AG20443 (cell line): Measurements from ENCODE around the gene CKMT1B.
"Not testable (repeated sequence)": the region's sequence is repeated elsewhere in the genome, so short reads cannot be mapped to it uniquely, and the experiment has no call there.

Experiments used
- DNase-seq: peaks from one replicate; pipeline ENCODE4 v3.0.0; 2012; ENCODE audit warnings: low spot score, mixed read lengths

The CKMT1B gene

GRCh38 chr15:43593328-43594190, at the start of gene CKMT1B:
TSS of gene CKMT1B (plus strand) at chr15:43594027. CDS start at chr15:43594219, 192 bp downstream.
- not testable (repeated sequence) for DNase-seq

- no peak for DNase-seq
Measured at GRCh38 chr15:43544266-43544665, 49.6 kb upstream of the CKMT1B start.

DNA sequence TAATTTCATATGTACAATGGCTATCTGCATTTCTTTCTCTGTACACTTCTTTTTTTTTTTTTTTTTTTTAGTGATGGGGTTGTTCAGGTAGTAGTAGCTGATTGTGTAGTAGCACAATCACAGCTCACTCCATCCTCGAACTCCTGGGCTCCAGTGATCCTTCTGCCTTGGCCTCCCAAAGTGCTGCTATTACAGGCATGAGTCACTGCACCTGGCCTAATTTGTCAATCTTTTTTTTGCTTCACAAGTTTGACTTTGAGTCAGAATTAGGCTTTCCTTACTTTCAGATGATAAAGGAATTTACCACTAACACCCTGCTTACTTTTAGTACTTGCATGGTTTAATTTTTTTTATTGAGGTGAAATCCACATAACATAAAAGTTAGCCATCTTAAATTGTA, 48.4 kb upstream of the CKMT1B start:
- DNase-seq: no peak

DNA sequence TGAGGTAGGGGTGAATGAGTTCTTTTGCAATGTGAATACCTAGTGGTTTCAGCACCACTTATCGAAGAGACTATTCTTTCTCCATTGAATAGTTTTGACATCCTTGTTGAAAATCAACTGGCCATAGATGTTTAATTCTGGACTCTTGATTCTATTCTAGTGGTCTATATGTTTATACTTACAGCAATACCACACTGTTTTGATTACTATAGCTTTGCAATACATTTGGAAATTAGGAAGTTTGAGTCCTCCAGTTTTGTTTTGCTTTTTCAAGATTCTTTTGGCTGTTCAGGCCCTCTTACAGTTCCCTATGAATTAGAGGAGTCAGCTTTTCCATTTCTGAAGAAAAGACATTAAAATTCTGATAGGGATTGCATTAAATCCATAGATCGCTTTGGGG, 46.3 kb upstream of the CKMT1B start:
- DNase-seq: no peak

DNA sequence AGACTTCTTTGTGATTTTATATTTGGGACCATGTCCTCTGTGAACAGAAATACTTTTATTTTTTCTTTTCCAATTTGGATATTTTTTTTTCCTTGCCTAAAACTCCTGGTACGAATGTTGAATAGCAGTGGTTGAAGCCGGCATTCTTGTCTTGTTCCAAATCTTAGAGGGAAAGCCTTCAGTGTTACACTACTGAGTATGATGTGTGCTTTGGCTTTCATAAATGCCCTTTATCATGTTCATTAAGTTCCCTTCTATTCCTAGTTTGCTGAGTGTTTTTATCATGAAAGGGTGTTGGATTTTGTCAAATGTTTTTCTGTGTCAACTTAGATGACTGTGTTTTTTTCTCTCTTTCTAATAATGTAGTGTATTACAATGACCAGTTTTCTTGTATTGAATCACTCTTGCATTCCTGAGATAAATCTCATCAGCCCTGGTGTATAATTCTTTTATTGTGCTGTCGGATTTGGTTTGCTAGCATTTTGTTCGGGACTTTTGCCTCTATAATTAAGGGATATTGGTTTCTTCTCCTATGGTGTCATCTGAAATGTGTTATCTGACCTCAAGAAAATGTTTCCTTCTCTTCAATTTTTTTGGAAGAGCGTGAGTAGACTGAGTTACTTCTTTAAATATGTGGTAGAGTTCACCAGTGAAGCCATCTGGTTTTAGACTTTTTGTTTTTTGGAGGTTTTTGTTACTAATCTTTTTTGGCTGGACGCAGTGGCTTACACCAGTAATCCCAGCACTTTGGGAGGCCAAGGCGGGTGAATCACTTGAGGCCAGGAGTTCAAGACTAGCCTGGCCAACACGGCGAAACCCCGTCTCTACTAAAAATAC, 43.1 kb upstream of the CKMT1B start:
- peak; percentile 48 for DNase-seq

- no peak for DNase-seq
Measured at GRCh38 chr15:43552256-43552655, 41.6 kb upstream of the CKMT1B start.

DNA sequence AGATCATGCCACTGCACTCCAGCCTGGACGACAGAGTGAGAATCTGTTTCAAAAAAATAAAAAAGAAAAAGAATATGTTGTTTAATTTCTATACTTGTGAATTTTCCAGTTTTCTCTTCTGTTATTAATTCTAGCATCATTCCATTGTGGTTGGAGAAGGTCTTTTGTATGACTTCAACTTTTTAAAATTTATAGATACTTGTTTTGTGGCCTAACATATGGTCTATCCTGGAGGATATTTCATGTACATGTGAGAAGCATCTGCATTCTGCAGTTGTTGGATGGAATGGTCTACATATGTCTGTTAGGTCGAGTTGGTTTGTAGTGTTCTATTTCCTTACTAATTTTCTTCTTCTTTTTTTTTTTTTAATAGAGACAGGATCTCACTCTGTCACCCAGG, 40.8 kb upstream of the CKMT1B start:
- peak; percentile 1 for DNase-seq

DNA sequence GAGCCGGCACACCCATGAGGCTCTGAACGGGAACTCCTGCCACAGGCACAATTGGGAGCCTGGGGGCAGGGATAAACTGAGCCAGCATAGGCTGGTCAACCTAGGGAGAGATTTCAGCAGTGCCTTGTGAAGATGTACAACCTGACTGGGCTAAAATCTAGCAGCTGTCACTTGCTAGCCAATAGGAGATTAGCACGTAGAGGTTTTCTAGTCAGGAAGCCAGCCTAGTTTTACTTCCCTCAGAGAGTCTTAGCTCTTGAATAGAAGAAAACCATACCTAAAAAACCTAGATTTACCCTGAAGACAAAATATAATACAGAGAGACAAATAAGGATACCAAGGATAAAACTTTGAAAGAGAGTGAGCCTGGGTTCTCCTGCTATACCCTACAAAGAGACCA, 31.1 kb upstream of the CKMT1B start:
- DNase-seq: not testable (repeated sequence)

- DNase-seq: not testable (repeated sequence)
Measured at GRCh38 chr15:43563793-43564192, 30.0 kb upstream of the CKMT1B start.

DNA sequence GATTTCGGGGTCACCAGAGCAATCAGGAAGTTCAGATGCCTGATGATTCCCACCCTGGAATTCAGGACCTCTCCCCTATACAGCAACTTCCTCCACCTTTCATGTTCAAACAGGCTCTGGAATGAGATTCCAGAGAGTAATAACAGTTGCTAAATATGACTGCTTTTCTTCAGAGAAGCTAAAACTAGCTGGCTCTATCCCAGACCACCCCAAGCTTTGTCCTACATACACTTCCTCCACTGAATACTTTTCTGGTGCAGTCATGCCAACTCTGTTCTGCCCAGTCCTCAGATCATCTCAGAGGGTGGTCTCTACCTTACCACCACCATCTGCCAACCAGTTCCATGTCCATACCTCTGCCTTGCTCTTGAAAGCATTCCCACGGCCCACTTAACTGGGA, 27.2 kb upstream of the CKMT1B start:
- DNase-seq: not testable (repeated sequence)

DNA sequence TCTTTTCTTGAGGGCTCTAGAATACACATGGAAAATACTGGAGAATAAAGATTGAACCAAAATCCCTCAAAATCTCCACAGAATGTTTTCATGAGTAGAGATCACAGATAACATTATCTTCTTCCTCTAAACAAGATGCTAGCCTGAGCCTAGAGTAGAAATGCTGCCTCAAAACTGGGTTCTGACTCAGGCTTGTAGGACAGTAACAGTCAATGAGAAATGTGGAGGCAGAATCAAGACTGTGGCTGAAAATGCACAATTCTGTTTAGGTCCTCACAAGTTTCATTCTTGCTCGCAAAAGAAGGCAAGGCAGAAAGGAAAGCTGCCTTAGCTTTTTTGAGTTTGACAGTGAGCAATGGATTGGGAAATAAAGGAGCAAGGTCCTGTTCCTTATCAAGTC, 19.2 kb upstream of the CKMT1B start:
- DNase-seq: not testable (repeated sequence)

DNA sequence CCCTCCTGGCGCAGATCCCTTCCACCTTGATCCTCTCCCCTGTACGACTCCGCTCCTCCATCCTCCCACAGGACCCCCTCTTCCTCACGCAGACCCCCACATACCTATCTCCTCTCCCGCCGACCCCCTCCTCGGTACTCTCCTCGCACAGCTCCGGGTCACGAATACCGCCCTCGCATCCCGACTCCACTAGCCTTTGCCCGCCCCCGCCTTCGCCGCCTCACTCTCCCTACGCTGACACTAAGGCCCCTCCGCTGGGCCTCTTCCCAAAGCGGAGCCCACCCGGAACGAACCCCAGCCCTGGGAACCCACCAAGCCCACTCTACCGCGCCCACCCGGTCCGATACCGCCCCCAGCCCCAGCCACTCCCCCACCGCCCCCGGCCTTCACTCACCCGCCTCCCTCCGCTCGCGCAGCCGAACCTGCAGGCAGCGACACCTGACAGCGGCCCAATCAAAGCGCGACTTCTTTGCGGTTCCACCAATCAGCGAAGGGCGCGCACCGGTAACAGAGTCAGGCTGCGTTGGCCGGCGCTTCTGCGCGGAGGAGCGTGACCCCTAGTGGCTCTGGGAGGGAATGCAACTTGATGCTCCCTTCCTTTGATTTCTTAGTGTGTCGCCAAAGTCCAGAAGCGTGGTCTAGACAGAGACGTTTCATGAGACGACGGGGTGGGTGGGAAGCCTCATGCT, 3.9 kb upstream of the CKMT1B start, which contains the start of gene PPIP5K1:
TSS of gene PPIP5K1 (minus strand) at position 431 of the 689 bp plus-strand sequence. CDS start 5,704 bp downstream, outside the sequence.
- DNase-seq: not testable (repeated sequence)

- DNase-seq: not testable (repeated sequence)
Measured at GRCh38 chr15:43592841-43593240, 986 bp upstream of the CKMT1B start.

GRCh38 chr15:43599131-43599530, 5.3 kb downstream of the CKMT1B start:
- DNase-seq: not testable (repeated sequence)

GRCh38 chr15:43600200-43600599, 6.4 kb downstream of the CKMT1B start:
- not testable (repeated sequence) for DNase-seq

DNA sequence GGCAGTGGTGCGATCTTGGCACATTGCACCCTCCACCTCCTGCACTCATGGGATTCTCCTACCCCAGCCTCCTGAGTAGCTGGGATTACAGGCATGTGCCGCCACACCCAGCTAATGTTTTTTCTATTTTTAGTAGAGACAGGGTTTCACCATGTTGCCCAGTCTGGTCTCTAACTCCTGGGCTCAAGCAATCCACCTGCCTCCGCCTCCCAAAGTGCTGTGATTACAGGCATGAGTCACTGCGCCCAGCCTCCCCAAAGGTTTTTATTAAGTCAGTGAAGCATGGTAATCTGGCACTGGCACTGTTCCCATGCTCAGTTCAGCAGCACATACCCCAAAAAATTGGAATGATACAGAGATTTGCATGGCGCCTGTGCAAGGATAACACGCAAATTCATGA, 8.4 kb downstream of the CKMT1B start:
- DNase-seq: not testable (repeated sequence)

DNA sequence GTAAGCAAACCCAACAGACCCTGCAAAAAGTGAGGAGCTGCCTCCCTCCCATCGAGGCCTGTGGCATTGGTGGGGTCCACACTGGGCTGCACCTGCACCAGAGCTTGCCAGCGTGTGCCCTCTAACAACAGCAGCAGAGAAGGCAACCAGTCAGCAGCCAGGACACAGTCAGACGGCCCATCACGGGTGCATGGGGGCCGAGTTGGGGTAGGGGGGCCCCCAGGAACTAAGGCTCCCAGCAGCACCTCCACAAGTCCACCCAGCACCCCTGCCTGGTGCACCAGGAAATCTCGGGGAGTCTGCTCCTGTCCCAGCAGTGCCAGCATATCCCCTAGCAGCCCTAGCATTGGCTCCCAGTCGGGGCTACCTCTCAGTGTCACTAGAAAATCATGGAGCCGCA, 23.9 kb downstream of the CKMT1B start:
- DNase-seq: not testable (repeated sequence)

GRCh38 chr15:43618700-43619099, 24.9 kb downstream of the CKMT1B start, which contains the start of gene STRC:
TSS of gene STRC (minus strand) at chr15:43618800. CDS start at chr15:43618722, 78 bp downstream.
- not testable (repeated sequence) for DNase-seq

DNA sequence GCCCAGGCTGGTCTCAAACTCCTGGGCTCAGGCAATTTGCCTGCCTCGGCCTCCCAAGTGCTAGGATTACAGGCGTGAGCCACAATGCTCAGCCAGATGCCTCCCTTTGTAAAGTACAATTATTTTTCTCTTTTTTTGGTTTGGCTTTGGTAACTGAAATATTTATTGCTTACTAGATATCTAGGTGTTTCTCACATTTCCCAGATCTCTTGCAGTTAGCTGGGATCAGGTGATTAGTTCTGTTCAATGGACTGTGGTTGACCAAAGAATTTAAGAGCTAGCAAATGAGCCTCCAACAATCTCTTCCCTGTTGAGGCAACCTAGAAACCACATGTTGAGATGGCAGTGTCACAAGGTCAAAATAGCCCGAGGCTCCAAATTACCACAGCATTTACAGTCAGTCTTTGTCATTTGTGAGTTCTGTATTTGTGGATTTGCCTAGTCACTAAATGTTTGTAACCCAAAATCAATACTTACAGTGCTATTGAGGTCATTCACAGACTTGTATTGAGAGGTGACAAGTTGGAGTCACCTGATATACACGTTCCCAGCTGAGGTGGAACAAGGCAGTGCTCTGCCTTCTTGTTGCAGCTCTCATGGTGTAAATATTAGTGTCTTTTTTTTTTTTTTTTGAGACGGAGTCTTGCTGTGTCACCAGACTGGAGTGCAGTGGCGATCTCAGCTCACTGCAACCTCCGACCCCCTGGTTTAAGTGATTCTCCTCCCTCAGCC, 28.4 kb downstream of the CKMT1B start:
- DNase-seq: not testable (repeated sequence)

- DNase-seq: peak; percentile 11
Measured at GRCh38 chr15:43625106-43625505, 31.3 kb downstream of the CKMT1B start.

DNA sequence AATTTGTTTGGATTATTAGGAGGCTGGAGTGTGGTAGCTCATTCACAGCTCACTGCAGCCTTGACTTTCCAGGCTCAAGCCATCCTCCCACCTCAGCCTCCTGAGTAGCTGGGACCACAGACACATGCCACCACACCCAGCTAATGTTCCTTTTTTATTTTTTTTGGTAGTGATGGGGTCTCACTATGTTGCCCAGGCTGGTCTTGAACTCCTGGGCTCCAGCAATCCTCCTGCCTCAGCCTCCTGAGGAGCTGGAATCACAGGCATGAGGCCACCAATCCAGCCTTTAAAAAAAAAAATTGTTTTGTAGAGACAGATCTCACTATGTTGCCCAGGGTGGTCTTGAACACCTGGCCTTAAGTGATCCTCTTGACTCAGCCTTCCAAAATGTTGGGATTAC, 33.1 kb downstream of the CKMT1B start:
- not testable (repeated sequence) for DNase-seq
